Loucy (cell line): ENCODE results near the gene PCSK2.

Experiments
- H2AFZ ChIP-seq: fragments of 200-600 bp; sonication (generic); 2 replicates; pipeline ENCODE4 v1.6.0; 2016; ENCODE audit warnings: antibody characterized with exemption, mild to moderate bottlenecking, low read length, moderate library complexity
- H3F3A ChIP-seq: fragments of 200-600 bp; 2 replicates; pipeline ENCODE4 v1.6.0; 2016; ENCODE audit warnings: antibody characterized with exemption, low read depth, mild to moderate bottlenecking
- H3K27me3 ChIP-seq: fragments of 200-600 bp; sonication (generic); 2 replicates; pipeline ENCODE4 v1.6.1; 2014; ENCODE audit warnings: low read length, mild to moderate bottlenecking; ENCODE audit not compliant: insufficient read depth, poor library complexity, severe bottlenecking
- H3K36me3 ChIP-seq: fragments of 200-600 bp; sonication (generic); 2 replicates; pipeline ENCODE4 v1.6.1; 2016; ENCODE audit warnings: low read length; ENCODE audit not compliant: insufficient read depth
- H3K4me1 ChIP-seq: fragments of 200-600 bp; sonication (generic); 2 replicates; pipeline ENCODE4 v1.5.1; 2014; ENCODE audit warnings: low read length, mild to moderate bottlenecking; ENCODE audit not compliant: insufficient read depth, poor library complexity, severe bottlenecking
- H3K4me2 ChIP-seq: fragments of 200-600 bp; sonication (generic); 2 replicates; pipeline ENCODE4 v1.6.0; 2014; ENCODE audit warnings: antibody characterized with exemption, low read length, low read depth, mild to moderate bottlenecking; ENCODE audit not compliant: poor library complexity, severe bottlenecking
- H3K4me3 ChIP-seq: fragments of 200-600 bp; sonication (generic); 2 replicates; pipeline ENCODE4 v1.5.1; 2014; ENCODE audit warnings: low read length, mild to moderate bottlenecking, mixed read lengths; ENCODE audit not compliant: poor library complexity, severe bottlenecking
- H3K79me2 ChIP-seq: fragments of 200-600 bp; sonication (generic); 2 replicates; pipeline ENCODE4 v1.6.1; 2014; ENCODE audit warnings: low read length; ENCODE audit not compliant: insufficient read depth
- H3K9ac ChIP-seq: fragments of 200-600 bp; sonication (generic); 2 replicates; pipeline ENCODE4 v1.6.0; 2014; ENCODE audit warnings: mild to moderate bottlenecking, low read depth, low read length, moderate library complexity; ENCODE audit not compliant: poor library complexity, severe bottlenecking
- H3K9me2 ChIP-seq: fragments of 200-600 bp; sonication (generic); replicated peaks from 2 replicates; pipeline ENCODE4 v1.6.1; 2016; ENCODE audit warnings: low read depth, low read length, mixed read lengths
- H3K9me3 ChIP-seq: fragments of 200-600 bp; sonication (generic); 2 replicates; pipeline ENCODE4 v1.6.1; 2014; ENCODE audit warnings: mild to moderate bottlenecking, antibody characterized with exemption, low read length, low read depth; ENCODE audit not compliant: insufficient read depth
- H4K20me1 ChIP-seq: fragments of 200-600 bp; sonication (generic); 2 replicates; pipeline ENCODE4 v1.6.0; 2014; ENCODE audit warnings: antibody characterized with exemption, low read length, mild to moderate bottlenecking; ENCODE audit not compliant: insufficient read depth, poor library complexity, severe bottlenecking
- CTCF ChIP-seq: fragments of 200-600 bp; sonication (generic); conservative IDR thresholded peaks from 2 replicates; pipeline ENCODE4 v1.5.1; 2014; ENCODE audit warnings: mild to moderate bottlenecking, antibody characterized with exemption, low read length
- EZH2phosphoT487 ChIP-seq: fragments of 200-600 bp; IDR thresholded peaks from 2 replicates; pipeline ENCODE4 v1.6.1; 2018; ENCODE audit warnings: antibody characterized with exemption, mild to moderate bottlenecking, moderate library complexity, borderline replicate concordance

The PCSK2 gene

DNA sequence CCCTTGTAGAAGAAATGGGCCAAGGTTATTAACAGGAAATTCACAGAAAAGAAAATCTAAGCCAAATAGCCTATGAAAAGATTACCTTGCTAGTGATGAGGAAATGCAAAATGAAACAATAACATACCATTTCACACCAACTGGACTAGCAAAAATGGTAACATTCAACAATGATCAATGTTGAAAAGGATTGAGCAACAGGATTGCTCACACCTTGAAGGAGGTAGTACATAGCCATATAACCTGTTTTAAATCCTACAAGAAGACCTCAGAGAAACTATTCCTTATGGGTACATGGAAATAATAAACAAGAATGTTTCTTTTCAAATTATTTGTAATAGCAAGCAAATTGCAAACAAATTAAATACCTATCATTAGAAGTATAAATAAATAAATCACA is 196.9 kb downstream of the PCSK2 start:
- Histone ChIP-seq H2AFZ (no peak overlapping the region), H4K20me1 (no peaks in the 10 kb centered on the region), H3K27me3 (no peaks in the 10 kb centered on the region), H3F3A (no peaks in the 10 kb centered on the region), H3K9me3 (no peaks in the 10 kb centered on the region), H3K9ac (no peak overlapping the region), H3K79me2 (no peaks in the 10 kb centered on the region), H3K4me2 (no peak overlapping the region), H3K9me2 (no peaks in the 10 kb centered on the region), H3K36me3 (no peaks in the 10 kb centered on the region), H3K4me3 (no peak overlapping the region), H3K4me1 (no peaks in the 10 kb centered on the region)
- no peak for TF ChIP-seq CTCF

- TF ChIP-seq CTCF = no peak
- TF ChIP-seq EZH2phosphoT487 = no peak
- H3K79me2 ChIP-seq = no peaks in the 10 kb centered on the region
- no peak overlapping the region for H3K4me2 ChIP-seq
- no peak overlapping the region for H3K4me3 ChIP-seq
- H3F3A ChIP-seq = no peaks in the 10 kb centered on the region
- no peaks in the 10 kb centered on the region for H3K9me2 ChIP-seq
- no peak overlapping the region for H3K9ac ChIP-seq
- H3K36me3 ChIP-seq = no peaks in the 10 kb centered on the region
- no peaks in the 10 kb centered on the region for H3K27me3 ChIP-seq
- H3K4me1 ChIP-seq = no peaks in the 10 kb centered on the region
- H3K9me3 ChIP-seq = no peaks in the 10 kb centered on the region
- H4K20me1 ChIP-seq = no peaks in the 10 kb centered on the region
- H2AFZ ChIP-seq = no peak overlapping the region
Observed at GRCh38 chr20:17427638-17428037, 200.8 kb downstream of the PCSK2 start.

- H3K4me1 ChIP-seq = no peaks in the 10 kb centered on the region
- H3K9me2 ChIP-seq = no peaks in the 10 kb centered on the region
- H2AFZ ChIP-seq = no peak overlapping the region
- no peaks in the 10 kb centered on the region for H3K36me3 ChIP-seq
- no peaks in the 10 kb centered on the region for H4K20me1 ChIP-seq
- no peaks in the 10 kb centered on the region for H3K27me3 ChIP-seq
- no peaks in the 10 kb centered on the region for H3F3A ChIP-seq
- no peaks in the 10 kb centered on the region for H3K79me2 ChIP-seq
- H3K9me3 ChIP-seq = no peaks in the 10 kb centered on the region
- TF ChIP-seq EZH2phosphoT487 (no peak), CTCF (no peak)
- H3K9ac ChIP-seq = no peak overlapping the region
- H3K4me3 ChIP-seq = no peak overlapping the region
- H3K4me2 ChIP-seq = no peak overlapping the region
Observed at GRCh38 chr20:17430125-17430950, 203.5 kb downstream of the PCSK2 start.
